ENCODE data around the gene ACO1.

DNA sequence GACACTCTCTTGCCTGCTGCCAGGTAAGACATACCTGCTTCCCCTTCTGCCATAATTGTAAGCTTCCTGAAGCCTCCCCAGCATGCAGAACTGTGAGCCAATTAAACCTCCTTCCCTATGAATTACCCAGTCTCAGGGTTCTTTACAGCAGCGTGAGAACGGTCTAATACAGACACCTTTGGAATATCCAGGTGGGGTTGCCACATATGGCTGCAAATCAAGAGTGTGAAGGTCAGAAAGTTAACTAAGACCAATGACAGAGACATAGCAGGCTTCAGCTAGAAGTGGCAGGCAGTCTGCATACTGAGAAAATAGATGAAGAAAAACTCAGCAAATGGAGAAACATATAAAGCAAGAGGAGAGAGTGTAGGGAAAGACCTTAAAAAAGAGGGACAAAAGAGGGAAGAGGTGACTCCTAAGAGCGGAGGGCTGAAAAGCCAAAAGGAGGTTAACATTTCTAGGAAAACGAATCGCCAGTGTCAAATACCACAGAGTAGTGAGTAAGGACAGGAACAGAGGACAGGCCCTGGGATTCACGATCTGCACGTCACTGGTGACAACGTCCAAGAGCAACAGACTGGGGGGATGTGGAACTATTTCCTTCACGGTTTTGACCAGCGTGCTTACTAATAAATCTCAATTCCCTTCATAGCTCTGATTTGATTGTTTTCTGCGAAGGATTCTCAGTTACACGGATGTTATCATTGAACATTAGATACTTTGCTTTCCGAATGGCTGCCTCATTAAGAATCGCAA is 1.7 kb upstream of the ACO1 start:
- TF ChIP-seq, protein P1, sequence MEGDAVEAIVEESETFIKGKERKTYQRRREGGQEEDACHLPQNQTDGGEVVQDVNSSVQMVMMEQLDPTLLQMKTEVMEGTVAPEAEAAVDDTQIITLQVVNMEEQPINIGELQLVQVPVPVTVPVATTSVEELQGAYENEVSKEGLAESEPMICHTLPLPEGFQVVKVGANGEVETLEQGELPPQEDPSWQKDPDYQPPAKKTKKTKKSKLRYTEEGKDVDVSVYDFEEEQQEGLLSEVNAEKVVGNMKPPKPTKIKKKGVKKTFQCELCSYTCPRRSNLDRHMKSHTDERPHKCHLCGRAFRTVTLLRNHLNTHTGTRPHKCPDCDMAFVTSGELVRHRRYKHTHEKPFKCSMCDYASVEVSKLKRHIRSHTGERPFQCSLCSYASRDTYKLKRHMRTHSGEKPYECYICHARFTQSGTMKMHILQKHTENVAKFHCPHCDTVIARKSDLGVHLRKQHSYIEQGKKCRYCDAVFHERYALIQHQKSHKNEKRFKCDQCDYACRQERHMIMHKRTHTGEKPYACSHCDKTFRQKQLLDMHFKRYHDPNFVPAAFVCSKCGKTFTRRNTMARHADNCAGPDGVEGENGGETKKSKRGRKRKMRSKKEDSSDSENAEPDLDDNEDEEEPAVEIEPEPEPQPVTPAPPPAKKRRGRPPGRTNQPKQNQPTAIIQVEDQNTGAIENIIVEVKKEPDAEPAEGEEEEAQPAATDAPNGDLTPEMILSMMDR (conservative IDR thresholded peaks at IDR 0.05): no peak
- TF ChIP-seq ZFX (IDR thresholded peaks at IDR 0.05): no peak

All from C4-2B (cell line).